GM23338 (cell line): ENCODE results near the gene DNAH11.

ENCODE experiments used
- CREB1 ChIP-seq: fragments of 250-450 bp; sonication (Bioruptor Pico); IDR thresholded peaks from 2 replicates; pipeline ENCODE4 v1.5.0; 2020; ENCODE audit warnings: low read depth, mild to moderate bottlenecking, moderate library complexity
- EZH2 ChIP-seq: fragments of 200-600 bp; sonication (generic); IDR thresholded peaks from one replicate; pipeline ENCODE4 v1.8.0; 2017; ENCODE audit warnings: antibody characterized with exemption, mild to moderate bottlenecking, low read depth; ENCODE audit not compliant: unreplicated experiment
- EZH2phosphoT487 ChIP-seq: fragments of 200-600 bp; sonication (generic); IDR thresholded peaks from one replicate; pipeline ENCODE4 v1.8.1; 2018; ENCODE audit warnings: antibody characterized with exemption; ENCODE audit not compliant: unreplicated experiment
- JUNB ChIP-seq: IDR thresholded peaks from one replicate; pipeline ENCODE4 v1.6.1; 2016; ENCODE audit warnings: antibody characterized with exemption; ENCODE audit not compliant: unreplicated experiment
- NANOG ChIP-seq: IDR thresholded peaks from 2 replicates; pipeline ENCODE4 v1.6.1; 2016; ENCODE audit warnings: antibody characterized with exemption, borderline replicate concordance
- POLR2AphosphoS5 ChIP-seq: IDR thresholded peaks from 2 replicates; pipeline ENCODE4 v1.6.1; 2016; ENCODE audit warnings: antibody characterized with exemption, low read depth
- STAT1 ChIP-seq: IDR thresholded peaks from one replicate; pipeline ENCODE4 v1.6.1; 2016; ENCODE audit warnings: antibody characterized with exemption; ENCODE audit not compliant: unreplicated experiment
- ZNF114 ChIP-seq: fragments of 250-450 bp; sonication (Bioruptor Pico); IDR thresholded peaks from 2 replicates; pipeline ENCODE4 v1.5.0; 2020; ENCODE audit warnings: mild to moderate bottlenecking, moderate library complexity
- TF ChIP-seq, protein P1 (sequence below): IDR thresholded peaks from one replicate; pipeline ENCODE4 v1.6.1; 2018; ENCODE audit warnings: antibody characterized with exemption; ENCODE audit not compliant: unreplicated experiment
- TF ChIP-seq, protein P2 (sequence below), 2 experiments: fragments of 200-600 bp in 1 of 2; sonication (generic) in 1 of 2; conservative IDR thresholded peaks; 2 replicates each; pipeline versions ENCODE4 v1.5.1 to v1.6.1; 2016 to 2017; ENCODE audit warnings: antibody characterized with exemption in 2 of 2, low read depth in 2 of 2, mild to moderate bottlenecking in 2 of 2, moderate library complexity in 1 of 2
- TF ChIP-seq, protein P3 (sequence below): IDR thresholded peaks from 2 replicates; pipeline ENCODE4 v1.6.1; 2016; ENCODE audit warnings: antibody characterized with exemption

DNA sequence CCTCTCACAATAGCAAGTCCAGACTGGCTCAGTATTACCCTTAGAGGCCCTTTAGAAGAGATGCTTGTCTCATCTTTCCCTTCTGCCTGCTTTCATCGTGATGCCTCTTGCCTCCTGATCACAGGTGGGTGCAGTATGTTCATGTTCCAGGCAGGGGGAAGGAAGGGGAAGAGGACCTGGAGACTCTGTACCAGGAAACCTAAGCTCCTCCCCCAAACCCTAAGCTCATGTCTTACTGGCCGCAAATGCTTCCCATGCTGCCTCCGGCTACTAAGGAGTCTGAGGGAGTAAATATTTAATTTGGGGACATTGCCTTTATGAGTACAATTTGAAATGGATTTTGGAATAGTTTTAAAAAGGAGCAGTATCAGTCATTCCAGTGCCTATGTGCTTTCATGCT, 210.2 kb downstream of the DNAH11 start:
- no peak for TF ChIP-seq EZH2phosphoT487
- TF ChIP-seq STAT1 = no peak
- TF ChIP-seq, protein P1, sequence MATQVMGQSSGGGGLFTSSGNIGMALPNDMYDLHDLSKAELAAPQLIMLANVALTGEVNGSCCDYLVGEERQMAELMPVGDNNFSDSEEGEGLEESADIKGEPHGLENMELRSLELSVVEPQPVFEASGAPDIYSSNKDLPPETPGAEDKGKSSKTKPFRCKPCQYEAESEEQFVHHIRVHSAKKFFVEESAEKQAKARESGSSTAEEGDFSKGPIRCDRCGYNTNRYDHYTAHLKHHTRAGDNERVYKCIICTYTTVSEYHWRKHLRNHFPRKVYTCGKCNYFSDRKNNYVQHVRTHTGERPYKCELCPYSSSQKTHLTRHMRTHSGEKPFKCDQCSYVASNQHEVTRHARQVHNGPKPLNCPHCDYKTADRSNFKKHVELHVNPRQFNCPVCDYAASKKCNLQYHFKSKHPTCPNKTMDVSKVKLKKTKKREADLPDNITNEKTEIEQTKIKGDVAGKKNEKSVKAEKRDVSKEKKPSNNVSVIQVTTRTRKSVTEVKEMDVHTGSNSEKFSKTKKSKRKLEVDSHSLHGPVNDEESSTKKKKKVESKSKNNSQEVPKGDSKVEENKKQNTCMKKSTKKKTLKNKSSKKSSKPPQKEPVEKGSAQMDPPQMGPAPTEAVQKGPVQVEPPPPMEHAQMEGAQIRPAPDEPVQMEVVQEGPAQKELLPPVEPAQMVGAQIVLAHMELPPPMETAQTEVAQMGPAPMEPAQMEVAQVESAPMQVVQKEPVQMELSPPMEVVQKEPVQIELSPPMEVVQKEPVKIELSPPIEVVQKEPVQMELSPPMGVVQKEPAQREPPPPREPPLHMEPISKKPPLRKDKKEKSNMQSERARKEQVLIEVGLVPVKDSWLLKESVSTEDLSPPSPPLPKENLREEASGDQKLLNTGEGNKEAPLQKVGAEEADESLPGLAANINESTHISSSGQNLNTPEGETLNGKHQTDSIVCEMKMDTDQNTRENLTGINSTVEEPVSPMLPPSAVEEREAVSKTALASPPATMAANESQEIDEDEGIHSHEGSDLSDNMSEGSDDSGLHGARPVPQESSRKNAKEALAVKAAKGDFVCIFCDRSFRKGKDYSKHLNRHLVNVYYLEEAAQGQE = no peak
- TF ChIP-seq, protein P2, sequence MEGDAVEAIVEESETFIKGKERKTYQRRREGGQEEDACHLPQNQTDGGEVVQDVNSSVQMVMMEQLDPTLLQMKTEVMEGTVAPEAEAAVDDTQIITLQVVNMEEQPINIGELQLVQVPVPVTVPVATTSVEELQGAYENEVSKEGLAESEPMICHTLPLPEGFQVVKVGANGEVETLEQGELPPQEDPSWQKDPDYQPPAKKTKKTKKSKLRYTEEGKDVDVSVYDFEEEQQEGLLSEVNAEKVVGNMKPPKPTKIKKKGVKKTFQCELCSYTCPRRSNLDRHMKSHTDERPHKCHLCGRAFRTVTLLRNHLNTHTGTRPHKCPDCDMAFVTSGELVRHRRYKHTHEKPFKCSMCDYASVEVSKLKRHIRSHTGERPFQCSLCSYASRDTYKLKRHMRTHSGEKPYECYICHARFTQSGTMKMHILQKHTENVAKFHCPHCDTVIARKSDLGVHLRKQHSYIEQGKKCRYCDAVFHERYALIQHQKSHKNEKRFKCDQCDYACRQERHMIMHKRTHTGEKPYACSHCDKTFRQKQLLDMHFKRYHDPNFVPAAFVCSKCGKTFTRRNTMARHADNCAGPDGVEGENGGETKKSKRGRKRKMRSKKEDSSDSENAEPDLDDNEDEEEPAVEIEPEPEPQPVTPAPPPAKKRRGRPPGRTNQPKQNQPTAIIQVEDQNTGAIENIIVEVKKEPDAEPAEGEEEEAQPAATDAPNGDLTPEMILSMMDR (conservative IDR thresholded peaks at IDR 0.05; ENCODE audit: low read depth in 2 of 2) = no peak
- TF ChIP-seq EZH2 = no peak
- TF ChIP-seq JUNB = no peak
- no peak for TF ChIP-seq POLR2AphosphoS5
- no peak for TF ChIP-seq NANOG
- TF ChIP-seq CREB1 (CRISPR knock-in tag) = no peak
- TF ChIP-seq, protein P3, sequence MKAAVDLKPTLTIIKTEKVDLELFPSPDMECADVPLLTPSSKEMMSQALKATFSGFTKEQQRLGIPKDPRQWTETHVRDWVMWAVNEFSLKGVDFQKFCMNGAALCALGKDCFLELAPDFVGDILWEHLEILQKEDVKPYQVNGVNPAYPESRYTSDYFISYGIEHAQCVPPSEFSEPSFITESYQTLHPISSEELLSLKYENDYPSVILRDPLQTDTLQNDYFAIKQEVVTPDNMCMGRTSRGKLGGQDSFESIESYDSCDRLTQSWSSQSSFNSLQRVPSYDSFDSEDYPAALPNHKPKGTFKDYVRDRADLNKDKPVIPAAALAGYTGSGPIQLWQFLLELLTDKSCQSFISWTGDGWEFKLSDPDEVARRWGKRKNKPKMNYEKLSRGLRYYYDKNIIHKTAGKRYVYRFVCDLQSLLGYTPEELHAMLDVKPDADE = no peak
- TF ChIP-seq ZNF114 (CRISPR knock-in tag) = no peak
